Dermis blood vessel endothelial cell (primary cell): ENCODE results near the gene STARD3NL. TPM values are rescaled to one million over a fixed set of nuclear protein-coding genes. Genes with fewer than 3 reads are reported as not detected.
A peak's percentile ranks its signal among the peaks of the same experiment; 100 is the strongest.

Experiments
- DNase-seq: peaks from one replicate; pipeline ENCODE4 v3.0.0; 2010
- total RNA-seq: library from RNA; depleted of rRNA; stranded (reverse); fragments of >200 nt; gene quantifications from 2 replicates; pipeline ENCODE4 v1.2.3, GENCODE V29; 2014

Gene STARD3NL
- total RNA-seq, 1 donor from 2014 or later = 110 TPM

GRCh38 chr7:38185395-38186307 lies 7.6 kb downstream of the STARD3NL start:
- no peak for DNase-seq

DNA sequence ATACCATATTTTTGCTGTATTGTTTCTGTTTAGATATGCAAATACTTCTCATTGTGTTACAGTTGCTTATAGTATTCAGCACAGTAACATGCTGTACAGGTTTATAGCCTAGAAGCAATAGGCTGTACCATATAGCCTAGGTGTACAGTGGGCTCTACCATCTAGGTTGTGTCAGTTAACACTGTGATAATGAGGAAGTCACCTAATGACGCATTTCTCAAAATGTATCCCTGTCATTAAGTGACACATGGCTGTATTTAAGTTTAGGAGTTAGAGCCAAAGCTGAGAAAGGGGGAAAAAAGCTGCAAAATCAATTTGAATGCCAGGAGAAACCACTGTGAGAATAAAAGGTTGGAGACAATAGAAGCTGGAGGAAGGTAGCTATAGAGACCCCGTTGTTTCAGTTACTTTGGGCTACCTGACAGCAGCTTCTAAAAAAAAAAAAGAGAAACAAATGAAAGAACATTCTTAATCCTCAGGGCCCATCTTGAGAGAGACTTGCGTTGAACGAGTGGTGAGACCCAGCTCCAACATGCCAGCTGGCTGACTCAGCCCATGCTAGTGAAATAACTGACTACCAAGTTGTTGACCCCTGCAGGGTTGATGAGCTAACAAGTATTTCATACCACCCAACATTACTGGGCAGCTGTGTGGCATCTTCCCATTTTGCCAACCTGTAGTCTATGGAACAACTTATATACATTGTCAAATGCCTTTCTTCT lies 8.7 kb downstream of the STARD3NL start:
- DNase-seq = no peak

GRCh38 chr7:38187794-38188440 lies 9.9 kb downstream of the STARD3NL start:
- DNase-seq = no peak

- no peak for DNase-seq
These were observed 11.3 kb downstream of the STARD3NL start for GRCh38 chr7:38189231-38189938.

- DNase-seq = no peak
These were observed 12.0 kb downstream of the STARD3NL start for GRCh38 chr7:38190011-38190410.

DNA sequence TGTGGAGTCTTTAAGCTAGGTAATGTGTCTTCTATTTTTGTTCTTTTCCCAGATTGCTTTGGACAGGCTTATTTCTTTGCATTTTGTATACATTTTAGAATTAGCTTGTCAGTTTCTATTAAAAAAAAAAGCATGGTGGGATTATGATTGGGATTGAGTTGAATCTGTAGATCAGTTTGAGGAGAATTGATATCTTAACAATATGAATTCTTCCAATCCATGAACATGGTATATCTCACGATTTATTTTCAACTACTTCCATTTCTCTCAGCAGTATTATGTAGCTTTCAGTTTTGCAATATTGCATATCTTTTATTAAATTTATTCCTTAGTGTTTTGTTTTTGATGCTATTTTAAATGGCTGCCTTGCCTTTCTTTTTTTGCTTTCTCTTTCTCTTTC lies 13.7 kb downstream of the STARD3NL start:
- no peak for DNase-seq

DNA sequence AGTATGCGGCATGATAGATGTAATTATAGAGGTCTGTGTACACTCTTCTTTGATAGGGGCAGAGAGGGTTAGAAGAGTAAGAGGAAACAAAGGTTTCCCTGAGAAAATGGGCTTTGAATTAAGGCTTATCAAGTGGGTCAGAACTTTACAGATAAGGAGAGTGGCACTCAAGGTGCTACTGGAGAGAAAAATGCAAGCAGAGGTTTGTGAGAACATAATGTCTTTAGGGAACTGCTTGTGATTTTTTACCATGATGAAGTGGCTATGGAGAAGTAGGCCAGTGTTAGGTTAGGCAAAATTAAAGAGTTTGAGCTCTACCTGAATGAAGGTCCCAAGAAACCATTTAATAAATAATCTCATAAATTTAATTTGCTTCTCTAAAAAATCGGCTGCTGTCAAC lies 14.3 kb downstream of the STARD3NL start:
- DNase-seq = no peak

GRCh38 chr7:38195804-38196595 lies 18.0 kb downstream of the STARD3NL start:
- DNase-seq = peak; percentile 58

DNA sequence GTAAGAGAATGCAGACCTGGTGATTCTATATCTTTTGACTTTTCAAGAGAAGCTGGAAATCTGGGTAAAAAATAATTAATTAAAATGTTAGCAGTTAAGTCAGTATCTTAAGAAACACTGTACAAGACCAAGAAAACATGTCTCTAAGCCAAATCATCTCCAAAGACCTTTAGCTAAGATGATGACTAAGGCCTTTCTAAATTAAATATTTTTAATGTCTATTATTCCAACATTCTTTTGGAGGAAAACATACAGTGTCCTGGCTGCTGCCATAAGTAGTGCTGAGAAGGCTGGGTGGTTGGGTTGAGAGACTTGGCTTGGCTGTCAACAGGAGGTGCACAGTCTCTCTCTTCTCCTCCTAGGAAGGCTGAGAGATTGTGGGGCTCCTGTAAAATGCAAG lies 20.3 kb downstream of the STARD3NL start:
- no peak for DNase-seq

DNA sequence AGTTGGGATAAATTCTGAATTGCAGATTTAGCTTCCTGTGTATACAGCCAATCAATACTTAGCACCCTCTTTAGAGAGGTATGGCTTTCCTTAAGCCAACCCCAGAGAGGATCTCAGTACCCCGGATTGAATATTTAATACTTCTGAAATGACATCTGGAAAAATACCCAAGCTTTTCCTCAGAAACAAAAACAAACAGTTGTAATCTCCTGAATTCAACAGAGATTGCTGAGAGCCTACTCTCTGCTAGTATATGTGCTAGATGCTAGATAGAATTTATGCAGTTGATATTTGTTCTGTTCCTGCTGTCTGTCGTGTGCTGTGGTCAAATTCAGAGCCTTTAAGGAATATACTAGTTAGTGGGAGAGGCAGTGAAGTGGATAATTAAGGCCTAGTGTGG lies 21.1 kb downstream of the STARD3NL start:
- no peak for DNase-seq

DNA sequence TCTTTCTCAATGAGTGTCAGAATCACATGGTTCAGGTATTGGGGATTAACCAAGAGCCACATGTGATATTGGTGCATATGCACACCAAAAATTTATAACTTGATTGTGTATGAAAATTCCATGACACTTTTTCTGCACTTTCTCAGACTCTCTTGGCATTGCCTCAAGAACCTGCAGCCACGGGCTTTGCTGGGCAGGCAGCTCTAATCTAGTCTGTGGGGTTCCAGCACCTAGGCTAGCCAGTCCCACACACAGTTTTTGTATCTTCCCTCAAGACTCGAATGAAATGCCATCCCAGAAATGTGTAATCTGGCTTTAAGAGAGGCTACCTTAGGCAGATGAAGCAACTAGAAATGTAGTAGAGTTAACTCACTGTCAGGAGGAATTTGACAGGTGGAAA lies 21.7 kb downstream of the STARD3NL start:
- DNase-seq = no peak

GRCh38 chr7:38206071-38206470 lies 28.0 kb downstream of the STARD3NL start:
- no peak for DNase-seq

DNA sequence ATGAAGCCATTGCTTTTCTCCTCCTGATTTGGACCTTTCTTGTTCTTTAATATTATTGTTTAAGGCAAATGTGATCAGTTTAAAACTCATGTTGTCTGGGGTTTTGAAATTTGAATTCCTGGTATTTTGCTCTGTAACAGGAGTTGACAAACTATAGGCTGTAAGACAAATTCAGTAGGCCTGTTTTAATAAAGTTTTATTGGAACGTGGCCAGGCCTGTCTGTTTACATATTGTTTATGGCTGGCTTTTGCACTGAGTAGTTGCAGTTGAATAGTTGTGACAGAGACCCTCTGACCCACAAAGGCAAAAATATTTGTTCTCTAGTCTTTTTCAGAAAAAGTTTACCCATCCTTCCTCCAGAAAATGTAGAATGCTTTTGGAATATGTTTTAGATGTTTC lies 29.8 kb downstream of the STARD3NL start:
- DNase-seq = no peak

DNA sequence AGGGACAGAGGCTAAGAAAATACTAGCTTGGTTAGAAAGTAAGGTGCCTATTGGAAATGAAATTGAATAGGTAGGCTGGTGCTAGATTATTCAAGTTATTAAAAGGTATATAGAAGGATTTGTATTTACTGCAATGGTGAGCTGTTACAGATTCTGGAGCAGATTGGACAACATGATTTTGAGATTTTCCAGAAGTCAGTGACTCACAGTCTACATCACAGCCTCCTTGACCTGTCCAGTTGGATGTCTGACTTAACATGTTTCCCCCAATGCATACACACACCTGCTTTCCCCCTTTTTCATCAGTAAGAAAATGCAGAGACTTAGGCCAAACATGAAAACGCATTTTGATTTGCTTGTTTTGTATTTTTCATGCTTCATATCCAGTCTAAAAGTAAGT lies 33.4 kb downstream of the STARD3NL start:
- peak; percentile 15 for DNase-seq

DNA sequence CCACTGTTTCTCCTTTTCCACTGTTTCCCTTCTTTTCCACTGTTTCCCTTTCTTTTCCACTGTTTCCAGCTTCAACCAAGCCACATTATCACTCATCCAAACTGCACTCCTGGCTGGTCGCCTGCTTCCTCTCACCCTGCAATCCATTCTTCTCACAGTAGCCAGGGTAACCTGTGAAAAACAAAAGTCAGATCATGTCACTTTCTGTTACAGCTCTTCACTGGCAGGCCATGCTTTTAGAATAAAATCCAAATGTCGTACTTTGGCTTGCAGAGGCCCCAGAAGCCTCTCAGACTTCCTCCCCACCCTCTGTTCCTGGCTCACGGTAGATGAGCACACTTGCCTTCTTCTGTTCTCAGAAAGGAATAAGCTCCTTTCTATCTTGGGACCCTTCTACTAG lies 33.9 kb downstream of the STARD3NL start:
- DNase-seq = peak; percentile 64

- DNase-seq = peak; percentile 28
These were observed 37.1 kb downstream of the STARD3NL start for GRCh38 chr7:38215115-38215514.

- DNase-seq = peak; percentile 97
These were observed 38.0 kb downstream of the STARD3NL start for GRCh38 chr7:38215735-38216670.

DNA sequence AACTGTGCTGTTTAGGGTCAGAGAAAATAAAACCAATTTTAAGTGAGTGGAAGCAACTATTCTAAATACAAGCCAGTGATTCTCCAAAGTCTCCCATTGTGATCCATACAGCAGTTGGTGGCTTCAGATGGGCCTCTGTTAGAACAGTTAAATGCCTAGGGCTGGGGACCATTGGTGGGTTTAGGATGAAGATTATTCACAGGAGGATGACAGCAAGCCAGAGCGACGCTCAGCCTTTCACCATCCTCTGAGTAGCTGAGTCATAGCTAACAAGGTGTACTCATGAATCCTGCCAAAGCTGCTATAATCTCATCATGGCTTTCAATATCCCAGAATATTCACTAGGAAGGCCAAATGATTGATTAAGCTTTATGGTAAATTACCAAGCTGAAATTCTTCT lies 39.6 kb downstream of the STARD3NL start:
- DNase-seq = no peak

DNA sequence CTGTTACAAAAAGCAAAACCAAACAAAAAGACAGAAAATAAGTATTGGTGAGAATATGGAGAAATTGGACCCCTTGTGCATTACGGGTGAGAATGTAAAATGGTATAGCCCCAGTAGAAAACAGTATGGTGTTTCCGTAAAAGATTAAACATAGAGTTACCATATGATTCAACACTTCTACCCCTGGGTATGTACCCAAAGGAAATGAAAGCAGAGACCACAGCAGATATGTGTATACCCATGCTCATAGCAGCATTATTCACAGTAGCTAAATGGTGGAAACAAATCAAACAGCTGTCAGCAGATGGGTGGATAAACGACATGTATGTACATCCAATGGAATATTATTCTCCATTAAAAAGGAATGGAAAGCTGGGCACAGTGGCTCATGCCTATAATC lies 42.4 kb downstream of the STARD3NL start:
- DNase-seq = no peak

- DNase-seq = peak; percentile 81
These were observed 44.5 kb downstream of the STARD3NL start for GRCh38 chr7:38222481-38223096.
